Measurements from ENCODE around the gene FRMD5. TPM values are rescaled to one million over a fixed set of nuclear protein-coding genes. Genes with fewer than 3 reads are reported as not detected.

The FRMD5 gene
- total and polyA plus RNA-seq, 9 donors: 0.19 to 1.4 (median 0.46) TPM

- no peak for DNase-seq
- no peaks in the 10 kb centered on the region for H3K27me3 ChIP-seq (ENCODE audit: control insufficient read depth, insufficient read depth, low read length)
- H3K4me1 ChIP-seq (ENCODE audit: control insufficient read depth, insufficient read depth, low read length): no peaks in the 10 kb centered on the region
- WGBS (ENCODE audit: insufficient coverage): no CpG with 5 or more reads among the region's 3 CpGs
- H3K27ac ChIP-seq (ENCODE audit: low read length): no peak overlapping the region
- H3K9me3 ChIP-seq (replicated peaks; ENCODE audit: control insufficient read depth, low read depth, low read length): no peaks in the 10 kb centered on the region
- H3K36me3 ChIP-seq (ENCODE audit: control insufficient read depth, insufficient read depth, low read length): no peaks in the 10 kb centered on the region
- no peak overlapping the region for H3K4me3 ChIP-seq (ENCODE audit: low read length)
Observed at GRCh38 chr15:44145495-44145894, 49.6 kb downstream of the FRMD5 start.

- Histone ChIP-seq H3K4me3 (ENCODE audit: low read length) (no peak overlapping the region), H3K9me3 (replicated peaks; ENCODE audit: control insufficient read depth, low read depth, low read length) (no peaks in the 10 kb centered on the region), H3K27me3 (ENCODE audit: control insufficient read depth, insufficient read depth, low read length) (no peaks in the 10 kb centered on the region), H3K4me1 (ENCODE audit: control insufficient read depth, insufficient read depth, low read length) (no peaks in the 10 kb centered on the region), H3K36me3 (ENCODE audit: control insufficient read depth, insufficient read depth, low read length) (no peaks in the 10 kb centered on the region), H3K27ac (ENCODE audit: low read length) (no peak overlapping the region)
- no peak for DNase-seq
Observed at GRCh38 chr15:44144992-44145391, 50.1 kb downstream of the FRMD5 start.

GRCh38 chr15:44144184-44144583 lies 50.9 kb downstream of the FRMD5 start:
- Histone ChIP-seq H3K27ac (ENCODE audit: low read length) (no peak overlapping the region), H3K4me1 (ENCODE audit: control insufficient read depth, insufficient read depth, low read length) (no peaks in the 10 kb centered on the region), H3K4me3 (ENCODE audit: low read length) (no peak overlapping the region), H3K27me3 (ENCODE audit: control insufficient read depth, insufficient read depth, low read length) (no peaks in the 10 kb centered on the region), H3K9me3 (replicated peaks; ENCODE audit: control insufficient read depth, low read depth, low read length) (no peaks in the 10 kb centered on the region), H3K36me3 (ENCODE audit: control insufficient read depth, insufficient read depth, low read length) (no peaks in the 10 kb centered on the region)
- DNase-seq: no peak
- WGBS (ENCODE audit: insufficient coverage): no CpG with 5 or more reads among the region's 1 CpG

- Histone ChIP-seq H3K9me3 (replicated peaks; ENCODE audit: control insufficient read depth, low read depth, low read length) (no peaks in the 10 kb centered on the region), H3K36me3 (ENCODE audit: control insufficient read depth, insufficient read depth, low read length) (no peaks in the 10 kb centered on the region), H3K4me1 (ENCODE audit: control insufficient read depth, insufficient read depth, low read length) (no peaks in the 10 kb centered on the region), H3K27me3 (ENCODE audit: control insufficient read depth, insufficient read depth, low read length) (no peaks in the 10 kb centered on the region), H3K4me3 (ENCODE audit: low read length) (no peak overlapping the region), H3K27ac (ENCODE audit: low read length) (no peak overlapping the region)
- DNase-seq: peak; percentile 7
- WGBS (ENCODE audit: insufficient coverage): no CpG with 5 or more reads among the region's 1 CpG
Observed at GRCh38 chr15:44137750-44138149, 57.3 kb downstream of the FRMD5 start.

GRCh38 chr15:44136991-44137477 lies 58.0 kb downstream of the FRMD5 start:
- 62% methylated on average over 2 of the region's 3 CpGs for WGBS (ENCODE audit: insufficient coverage)
- H3K4me3 ChIP-seq (ENCODE audit: low read length): no peak overlapping the region
- no peak overlapping the region for H3K27ac ChIP-seq (ENCODE audit: low read length)

GRCh38 chr15:44132057-44132456 lies 63.0 kb downstream of the FRMD5 start:
- no peaks in the 10 kb centered on the region for H3K9me3 ChIP-seq (replicated peaks; ENCODE audit: control insufficient read depth, low read depth, low read length)

More at GRCh38 chr15:44136991-44137477, 58.0 kb downstream of the FRMD5 start:
- Histone ChIP-seq H3K36me3 (ENCODE audit: control insufficient read depth, insufficient read depth, low read length) (no peaks in the 10 kb centered on the region), H3K9me3 (replicated peaks; ENCODE audit: control insufficient read depth, low read depth, low read length) (no peaks in the 10 kb centered on the region), H3K4me1 (ENCODE audit: control insufficient read depth, insufficient read depth, low read length) (no peaks in the 10 kb centered on the region), H3K27me3 (ENCODE audit: control insufficient read depth, insufficient read depth, low read length) (no peaks in the 10 kb centered on the region)
- DNase-seq: no peak

GRCh38 chr15:44130778-44131177 lies 64.3 kb downstream of the FRMD5 start:
- no peak overlapping the region for H3K4me3 ChIP-seq (ENCODE audit: low read length)
- no peaks in the 10 kb centered on the region for H3K9me3 ChIP-seq (replicated peaks; ENCODE audit: control insufficient read depth, low read depth, low read length)
- no peaks in the 10 kb centered on the region for H3K27me3 ChIP-seq (ENCODE audit: control insufficient read depth, insufficient read depth, low read length)
- H3K27ac ChIP-seq (ENCODE audit: low read length): no peak overlapping the region
- DNase-seq: no peak
- no peaks in the 10 kb centered on the region for H3K4me1 ChIP-seq (ENCODE audit: control insufficient read depth, insufficient read depth, low read length)
- no peaks in the 10 kb centered on the region for H3K36me3 ChIP-seq (ENCODE audit: control insufficient read depth, insufficient read depth, low read length)

More at GRCh38 chr15:44132057-44132456, 63.0 kb downstream of the FRMD5 start:
- 84% methylated on average over 7 of the region's 10 CpGs for WGBS (ENCODE audit: insufficient coverage)
- DNase-seq: no peak
- Histone ChIP-seq H3K4me3 (ENCODE audit: low read length) (no peak overlapping the region), H3K4me1 (ENCODE audit: control insufficient read depth, insufficient read depth, low read length) (no peaks in the 10 kb centered on the region), H3K27me3 (ENCODE audit: control insufficient read depth, insufficient read depth, low read length) (no peaks in the 10 kb centered on the region), H3K27ac (ENCODE audit: low read length) (no peak overlapping the region), H3K36me3 (ENCODE audit: control insufficient read depth, insufficient read depth, low read length) (no peaks in the 10 kb centered on the region)

GRCh38 chr15:44129911-44130310 lies 65.2 kb downstream of the FRMD5 start:
- 82% methylated on average over 5 of the region's 5 CpGs for WGBS (ENCODE audit: insufficient coverage)
- H3K27ac ChIP-seq (ENCODE audit: low read length): no peak overlapping the region
- no peaks in the 10 kb centered on the region for H3K4me1 ChIP-seq (ENCODE audit: control insufficient read depth, insufficient read depth, low read length)
- no peaks in the 10 kb centered on the region for H3K36me3 ChIP-seq (ENCODE audit: control insufficient read depth, insufficient read depth, low read length)
- H3K4me3 ChIP-seq (ENCODE audit: low read length): no peak overlapping the region
- no peaks in the 10 kb centered on the region for H3K9me3 ChIP-seq (replicated peaks; ENCODE audit: control insufficient read depth, low read depth, low read length)
- no peaks in the 10 kb centered on the region for H3K27me3 ChIP-seq (ENCODE audit: control insufficient read depth, insufficient read depth, low read length)
- no peak for DNase-seq

- no peak for DNase-seq
- Histone ChIP-seq H3K9me3 (replicated peaks; ENCODE audit: control insufficient read depth, low read depth, low read length) (no peaks in the 10 kb centered on the region), H3K27me3 (ENCODE audit: control insufficient read depth, insufficient read depth, low read length) (no peaks in the 10 kb centered on the region), H3K4me3 (ENCODE audit: low read length) (no peak overlapping the region), H3K36me3 (ENCODE audit: control insufficient read depth, insufficient read depth, low read length) (no peaks in the 10 kb centered on the region), H3K4me1 (ENCODE audit: control insufficient read depth, insufficient read depth, low read length) (no peaks in the 10 kb centered on the region), H3K27ac (ENCODE audit: low read length) (no peak overlapping the region)
Observed at GRCh38 chr15:44128443-44128842, 66.6 kb downstream of the FRMD5 start.

GRCh38 chr15:44125879-44126278 lies 69.2 kb downstream of the FRMD5 start:
- no peaks in the 10 kb centered on the region for H3K36me3 ChIP-seq (ENCODE audit: control insufficient read depth, insufficient read depth, low read length)
- no peak for DNase-seq
- H3K9me3 ChIP-seq (replicated peaks; ENCODE audit: control insufficient read depth, low read depth, low read length): no peaks in the 10 kb centered on the region
- no peak overlapping the region for H3K27ac ChIP-seq (ENCODE audit: low read length)
- no CpG with 5 or more reads among the region's 2 CpGs for WGBS (ENCODE audit: insufficient coverage)
- H3K4me1 ChIP-seq (ENCODE audit: control insufficient read depth, insufficient read depth, low read length): no peaks in the 10 kb centered on the region
- H3K27me3 ChIP-seq (ENCODE audit: control insufficient read depth, insufficient read depth, low read length): no peaks in the 10 kb centered on the region
- H3K4me3 ChIP-seq (ENCODE audit: low read length): no peak overlapping the region

- Histone ChIP-seq H3K4me1 (ENCODE audit: control insufficient read depth, insufficient read depth, low read length) (peaks cover 4% of the 10 kb centered on the region), H3K27me3 (ENCODE audit: control insufficient read depth, insufficient read depth, low read length) (no peaks in the 10 kb centered on the region), H3K36me3 (ENCODE audit: control insufficient read depth, insufficient read depth, low read length) (no peaks in the 10 kb centered on the region), H3K9me3 (replicated peaks; ENCODE audit: control insufficient read depth, low read depth, low read length) (no peaks in the 10 kb centered on the region), H3K27ac (ENCODE audit: low read length) (no peak overlapping the region), H3K4me3 (ENCODE audit: low read length) (no peak overlapping the region)
- DNase-seq: peak; percentile 59
Observed at GRCh38 chr15:44102675-44103254, 92.3 kb downstream of the FRMD5 start.
